ENCODE measurements around the gene CADPS2. TPM values are rescaled to one million over a fixed set of nuclear protein-coding genes. Genes with fewer than 3 reads are reported as not detected.

Gene CADPS2
- total RNA-seq, 1 experiment from 2014 or later = 7.4 TPM

- Mint-ChIP-seq H3K9me3 (ENCODE audit: unreplicated experiment) (no peaks in the 10 kb centered on the region), H3K36me3 (ENCODE audit: insufficient read depth, unreplicated experiment) (no peaks in the 10 kb centered on the region), H3K27ac (ENCODE audit: low read depth, unreplicated experiment) (no peak overlapping the region), H3K4me1 (ENCODE audit: insufficient read depth, unreplicated experiment) (no peaks in the 10 kb centered on the region), H3K4me3 (ENCODE audit: unreplicated experiment) (no peak overlapping the region), H3K27me3 (ENCODE audit: insufficient read depth, unreplicated experiment) (no peaks in the 10 kb centered on the region)
- POLR2A ChIA-PET = no interaction called here
- DNase-seq (ENCODE audit: unreplicated experiment) = no peak
- CTCF ChIA-PET = interaction anchor here (0.7 kb wide), 1 partner anchor 45 kb away, joined by 3 read pairs; no protein-coding TSS in a partner anchor
- BruUV-seq (replicated peaks) = no TSS peak
- no peak for TF ChIP-seq CTCF (IDR thresholded peaks at IDR 0.05; ENCODE audit: unreplicated experiment)
- intact Hi-C loops (cut with micrococcal nuclease) = no loop called here
Observed at GRCh38 chr7:122350701-122351100, 535.6 kb downstream of the CADPS2 start.

- no peak overlapping the region for H3K4me3 Mint-ChIP-seq (ENCODE audit: unreplicated experiment)
Observed at GRCh38 chr7:122344303-122344620, 542.0 kb downstream of the CADPS2 start.

GRCh38 chr7:122343601-122344302 is 542.5 kb downstream of the CADPS2 start:
- Mint-ChIP-seq H3K9me3 (ENCODE audit: unreplicated experiment) (no peaks in the 10 kb centered on the region), H3K27me3 (ENCODE audit: insufficient read depth, unreplicated experiment) (no peaks in the 10 kb centered on the region), H3K4me1 (ENCODE audit: insufficient read depth, unreplicated experiment) (no peaks in the 10 kb centered on the region), H3K4me3 (ENCODE audit: unreplicated experiment) (no peak overlapping the region), H3K27ac (ENCODE audit: low read depth, unreplicated experiment) (no peak overlapping the region), H3K36me3 (ENCODE audit: insufficient read depth, unreplicated experiment) (no peaks in the 10 kb centered on the region)
- ChIA-PET CTCF (no interaction called here), POLR2A (no interaction called here)
- intact Hi-C loops (cut with micrococcal nuclease) = no loop called here
- TF ChIP-seq CTCF (IDR thresholded peaks at IDR 0.05; ENCODE audit: unreplicated experiment) = no peak
- no peak for DNase-seq (ENCODE audit: unreplicated experiment)
- BruUV-seq (replicated peaks) = no TSS peak

More at GRCh38 chr7:122344303-122344620, 542.0 kb downstream of the CADPS2 start:
- TF ChIP-seq CTCF (IDR thresholded peaks at IDR 0.05; ENCODE audit: unreplicated experiment) = no peak
- intact Hi-C loops (cut with micrococcal nuclease) = no loop called here
- ChIA-PET CTCF (interaction anchor here (0.7 kb wide), 1 partner anchor 904 kb away, joined by 3 read pairs; no protein-coding TSS in a partner anchor), POLR2A (no interaction called here)
- Mint-ChIP-seq H3K27me3 (ENCODE audit: insufficient read depth, unreplicated experiment) (no peaks in the 10 kb centered on the region), H3K9me3 (ENCODE audit: unreplicated experiment) (no peaks in the 10 kb centered on the region), H3K27ac (ENCODE audit: low read depth, unreplicated experiment) (no peak overlapping the region), H3K4me1 (ENCODE audit: insufficient read depth, unreplicated experiment) (no peaks in the 10 kb centered on the region), H3K36me3 (ENCODE audit: insufficient read depth, unreplicated experiment) (no peaks in the 10 kb centered on the region)
- no peak for DNase-seq (ENCODE audit: unreplicated experiment)
- BruUV-seq (replicated peaks) = no TSS peak

GRCh38 chr7:122340427-122340826 is 545.8 kb downstream of the CADPS2 start:
- intact Hi-C loops (cut with micrococcal nuclease) = no loop called here
- Mint-ChIP-seq H3K4me1 (ENCODE audit: insufficient read depth, unreplicated experiment) (no peaks in the 10 kb centered on the region), H3K27me3 (ENCODE audit: insufficient read depth, unreplicated experiment) (no peaks in the 10 kb centered on the region), H3K27ac (ENCODE audit: low read depth, unreplicated experiment) (no peak overlapping the region), H3K4me3 (ENCODE audit: unreplicated experiment) (no peak overlapping the region), H3K9me3 (ENCODE audit: unreplicated experiment) (no peaks in the 10 kb centered on the region), H3K36me3 (ENCODE audit: insufficient read depth, unreplicated experiment) (no peaks in the 10 kb centered on the region)
- CTCF ChIA-PET = interaction anchor here (1.1 kb wide), 1 partner anchor 120 kb away, joined by 5 read pairs; no protein-coding TSS in a partner anchor
- TF ChIP-seq CTCF (IDR thresholded peaks at IDR 0.05; ENCODE audit: unreplicated experiment) = no peak
- DNase-seq (ENCODE audit: unreplicated experiment) = no peak
- BruUV-seq (replicated peaks) = no TSS peak
- POLR2A ChIA-PET = no interaction called here

Data from MCF 10A (cell line).